GM12878 (cell line): Measurements from ENCODE around the gene COL23A1. TPM values are rescaled to one million over a fixed set of nuclear protein-coding genes. Genes with fewer than 3 reads are reported as not detected.

Source experiments
- CHD4 ChIP-seq: fragments of 200-600 bp; sonication (generic); IDR thresholded peaks from 2 replicates; pipeline ENCODE4 v1.6.1; 2016; ENCODE audit warnings: mild to moderate bottlenecking
- EED ChIP-seq: sonication (generic); IDR thresholded peaks from 2 replicates; pipeline ENCODE4 v1.6.1; 2016; ENCODE audit warnings: antibody characterized with exemption, low read depth
- IKZF1 ChIP-seq: fragments of 450-650 bp; conservative IDR thresholded peaks from 2 replicates; pipeline ENCODE4 v1.6.1; 2017; ENCODE audit warnings: antibody characterized with exemption, mild to moderate bottlenecking
- NFIC ChIP-seq: IDR thresholded peaks from 2 replicates; pipeline ENCODE4 v1.6.1; 2012; ENCODE audit warnings: low read depth, mild to moderate bottlenecking, inconsistent platforms, low read length, moderate library complexity
- PML ChIP-seq: IDR thresholded peaks from 2 replicates; pipeline ENCODE4 v1.6.1; 2012; ENCODE audit warnings: low read length, inconsistent platforms
- RB1 ChIP-seq: fragments of 450-650 bp; formaldehyde crosslinking; IDR thresholded peaks from 2 replicates; pipeline ENCODE4 v1.6.1; 2017; ENCODE audit warnings: mild to moderate bottlenecking, borderline replicate concordance
- STAT3 ChIP-seq: IDR thresholded peaks from 2 replicates; pipeline ENCODE4 v1.6.1; 2011; ENCODE audit warnings: low read depth, low read length, improper control_type of control experiment
- TCF3 ChIP-seq: IDR thresholded peaks from 2 replicates; pipeline ENCODE4 v1.6.1; 2012; ENCODE audit warnings: low read depth, mild to moderate bottlenecking, low read length, borderline replicate concordance; ENCODE audit not compliant: insufficient read depth
- TCF7 ChIP-seq: IDR thresholded peaks from 2 replicates; pipeline ENCODE4 v1.6.1; 2014; ENCODE audit warnings: antibody characterized with exemption, borderline replicate concordance
- polyA plus RNA-seq, 11 experiments: library from polyadenylated mRNA; depleted of rRNA in 4 of 11; unstranded in 6 of 11; stranded (reverse) in 5 of 11; fragments of >200 nt; fragmentation: Nextera tagmentation in 4 of 11; fragmentation: Illumina TruSeq in 1 of 11; extraction: Ambion mirVana in 4 of 11; extraction: Trizol in 1 of 11; gene quantifications; 1 replicate in 1 of 11; 2 replicates in 10 of 11; pipeline versions ENCODE4 v1.2.1 to v1.2.3, GENCODE V29; 2011 to 2016; ENCODE audit warnings: inconsistent platforms in 2 of 11, missing spikeins in 2 of 11, low read depth in 1 of 11
- total RNA-seq, 4 experiments: library from RNA; depleted of rRNA in 3 of 4; stranded (reverse); fragments of >200 nt in 3 of 4; fragmentation: Illumina TruSeq in 1 of 4; extraction: Trizol in 1 of 4; gene quantifications; 2 replicates each; pipeline versions ENCODE4 v1.2.1 to v1.2.3, GENCODE V29; 2013 to 2021
- TF ChIP-seq, protein P1 (sequence below): fragments of 450-650 bp; IDR thresholded peaks from 2 replicates; pipeline ENCODE4 v1.6.1; 2018; ENCODE audit warnings: mild to moderate bottlenecking, low read depth, moderate library complexity; ENCODE audit not compliant: partially characterized antibody
- TF ChIP-seq, protein P2 (sequence below), 3 experiments: IDR thresholded peaks in 2 of 3; conservative IDR thresholded peaks in 1 of 3; 2 replicates each; pipeline ENCODE4 v1.5.1; 2011; ENCODE audit warnings: low read depth in 3 of 3, low read length in 3 of 3, mild to moderate bottlenecking in 3 of 3, control low read depth in 2 of 3, moderate library complexity in 2 of 3, inconsistent platforms in 1 of 3, mixed read lengths in 1 of 3; ENCODE audit not compliant: control insufficient read depth in 2 of 3, insufficient read depth in 1 of 3; ENCODE audit errors: extremely low read depth in 1 of 3
- TF ChIP-seq, protein P3 (sequence below): fragments of 450-650 bp; IDR thresholded peaks from 2 replicates; pipeline ENCODE4 v1.6.1; 2016; ENCODE audit warnings: mild to moderate bottlenecking
- TF ChIP-seq, protein P4 (sequence below): IDR thresholded peaks from 2 replicates; pipeline ENCODE4 v1.6.1; 2011; ENCODE audit warnings: borderline replicate concordance, low read depth, mild to moderate bottlenecking, moderate library complexity, low read length; ENCODE audit not compliant: insufficient read depth, poor library complexity, severe bottlenecking
- TF ChIP-seq, protein P5 (sequence below): fragments of 450-650 bp; formaldehyde crosslinking; IDR thresholded peaks from 2 replicates; pipeline ENCODE4 v1.4.0; 2020; ENCODE audit warnings: mild to moderate bottlenecking, moderate library complexity

The COL23A1 gene
- total and polyA plus RNA-seq, 10 of the 15 experiments (the other 5 are each of a cell fraction or from before 2014, with no cell fraction given) = 0.03 to 0.83 (median 0.09) TPM; not detected in 5

DNA sequence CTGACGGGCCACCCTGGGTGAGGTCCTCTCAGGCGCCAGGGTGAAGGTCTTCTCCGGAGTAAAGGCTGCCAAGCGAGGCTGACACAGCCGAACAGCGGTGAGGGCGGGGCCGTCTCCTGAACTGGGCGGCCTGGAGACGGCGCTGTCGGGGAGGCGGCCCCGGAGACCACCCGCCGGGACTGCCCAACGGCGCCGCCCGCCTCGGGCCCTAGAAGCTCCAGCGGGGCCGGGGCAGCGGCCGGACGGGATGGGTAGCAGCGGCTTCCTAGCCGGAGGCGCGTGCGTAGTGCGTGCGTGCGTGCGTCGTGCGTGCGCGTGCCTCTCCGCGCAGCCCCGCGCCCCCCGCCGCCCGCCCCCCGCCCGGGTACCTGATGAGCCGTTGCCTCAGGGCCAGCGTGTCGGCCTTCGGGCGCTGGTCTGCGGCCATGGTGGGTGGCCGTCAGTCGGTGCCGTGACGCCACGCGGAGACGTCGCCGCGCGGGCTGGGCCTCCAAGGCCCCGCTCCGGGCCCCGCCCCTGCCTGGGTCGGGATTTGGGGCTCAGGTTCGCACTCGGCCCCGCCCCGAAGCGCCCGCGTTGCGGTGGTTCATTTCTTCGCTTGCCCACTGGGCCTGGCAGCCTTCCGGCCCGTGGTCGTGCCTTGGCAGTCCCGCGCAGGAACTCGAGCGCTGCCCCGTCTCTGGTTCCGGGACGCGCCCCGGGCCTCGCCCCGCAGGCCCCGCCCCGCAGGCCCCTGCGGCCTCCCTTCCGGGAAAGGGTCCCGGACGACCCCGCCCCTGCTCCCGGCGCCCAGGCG, 357.9 kb downstream of the COL23A1 start, which contains the start of gene PHYKPL (continued):
- no peak for TF ChIP-seq RB1
- TF ChIP-seq EED = no peak
- TF ChIP-seq, protein P1, sequence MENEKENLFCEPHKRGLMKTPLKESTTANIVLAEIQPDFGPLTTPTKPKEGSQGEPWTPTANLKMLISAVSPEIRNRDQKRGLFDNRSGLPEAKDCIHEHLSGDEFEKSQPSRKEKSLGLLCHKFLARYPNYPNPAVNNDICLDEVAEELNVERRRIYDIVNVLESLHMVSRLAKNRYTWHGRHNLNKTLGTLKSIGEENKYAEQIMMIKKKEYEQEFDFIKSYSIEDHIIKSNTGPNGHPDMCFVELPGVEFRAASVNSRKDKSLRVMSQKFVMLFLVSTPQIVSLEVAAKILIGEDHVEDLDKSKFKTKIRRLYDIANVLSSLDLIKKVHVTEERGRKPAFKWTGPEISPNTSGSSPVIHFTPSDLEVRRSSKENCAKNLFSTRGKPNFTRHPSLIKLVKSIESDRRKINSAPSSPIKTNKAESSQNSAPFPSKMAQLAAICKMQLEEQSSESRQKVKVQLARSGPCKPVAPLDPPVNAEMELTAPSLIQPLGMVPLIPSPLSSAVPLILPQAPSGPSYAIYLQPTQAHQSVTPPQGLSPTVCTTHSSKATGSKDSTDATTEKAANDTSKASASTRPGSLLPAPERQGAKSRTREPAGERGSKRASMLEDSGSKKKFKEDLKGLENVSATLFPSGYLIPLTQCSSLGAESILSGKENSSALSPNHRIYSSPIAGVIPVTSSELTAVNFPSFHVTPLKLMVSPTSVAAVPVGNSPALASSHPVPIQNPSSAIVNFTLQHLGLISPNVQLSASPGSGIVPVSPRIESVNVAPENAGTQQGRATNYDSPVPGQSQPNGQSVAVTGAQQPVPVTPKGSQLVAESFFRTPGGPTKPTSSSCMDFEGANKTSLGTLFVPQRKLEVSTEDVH = no peak
- no peak for TF ChIP-seq TCF7
- peak; percentile 54; the same call in 1 of the 2 replicates for TF ChIP-seq IKZF1
- TF ChIP-seq NFIC = no peak
- TF ChIP-seq STAT3 = no peak
- TF ChIP-seq, protein P2, sequence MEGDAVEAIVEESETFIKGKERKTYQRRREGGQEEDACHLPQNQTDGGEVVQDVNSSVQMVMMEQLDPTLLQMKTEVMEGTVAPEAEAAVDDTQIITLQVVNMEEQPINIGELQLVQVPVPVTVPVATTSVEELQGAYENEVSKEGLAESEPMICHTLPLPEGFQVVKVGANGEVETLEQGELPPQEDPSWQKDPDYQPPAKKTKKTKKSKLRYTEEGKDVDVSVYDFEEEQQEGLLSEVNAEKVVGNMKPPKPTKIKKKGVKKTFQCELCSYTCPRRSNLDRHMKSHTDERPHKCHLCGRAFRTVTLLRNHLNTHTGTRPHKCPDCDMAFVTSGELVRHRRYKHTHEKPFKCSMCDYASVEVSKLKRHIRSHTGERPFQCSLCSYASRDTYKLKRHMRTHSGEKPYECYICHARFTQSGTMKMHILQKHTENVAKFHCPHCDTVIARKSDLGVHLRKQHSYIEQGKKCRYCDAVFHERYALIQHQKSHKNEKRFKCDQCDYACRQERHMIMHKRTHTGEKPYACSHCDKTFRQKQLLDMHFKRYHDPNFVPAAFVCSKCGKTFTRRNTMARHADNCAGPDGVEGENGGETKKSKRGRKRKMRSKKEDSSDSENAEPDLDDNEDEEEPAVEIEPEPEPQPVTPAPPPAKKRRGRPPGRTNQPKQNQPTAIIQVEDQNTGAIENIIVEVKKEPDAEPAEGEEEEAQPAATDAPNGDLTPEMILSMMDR (IDR thresholded peaks at IDR 0.05 in 2 of 3, conservative IDR thresholded peaks at IDR 0.05 in 1 of 3; ENCODE audit: control insufficient read depth in 2 of 3, extremely low read depth in 1 of 3, insufficient read depth in 1 of 3, low read depth in 3 of 3, low read length in 3 of 3) = 0 out of 6 replicates have a peak, but pooled peaks of 1 of the 3 experiments have one; percentile 17
- no peak for TF ChIP-seq TCF3
- TF ChIP-seq CHD4 = no peak
- TF ChIP-seq, protein P3, sequence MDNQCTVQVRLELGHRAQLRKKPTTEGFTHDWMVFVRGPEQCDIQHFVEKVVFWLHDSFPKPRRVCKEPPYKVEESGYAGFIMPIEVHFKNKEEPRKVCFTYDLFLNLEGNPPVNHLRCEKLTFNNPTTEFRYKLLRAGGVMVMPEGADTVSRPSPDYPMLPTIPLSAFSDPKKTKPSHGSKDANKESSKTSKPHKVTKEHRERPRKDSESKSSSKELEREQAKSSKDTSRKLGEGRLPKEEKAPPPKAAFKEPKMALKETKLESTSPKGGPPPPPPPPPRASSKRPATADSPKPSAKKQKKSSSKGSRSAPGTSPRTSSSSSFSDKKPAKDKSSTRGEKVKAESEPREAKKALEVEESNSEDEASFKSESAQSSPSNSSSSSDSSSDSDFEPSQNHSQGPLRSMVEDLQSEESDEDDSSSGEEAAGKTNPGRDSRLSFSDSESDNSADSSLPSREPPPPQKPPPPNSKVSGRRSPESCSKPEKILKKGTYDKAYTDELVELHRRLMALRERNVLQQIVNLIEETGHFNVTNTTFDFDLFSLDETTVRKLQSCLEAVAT = no peak
- no peak for TF ChIP-seq PML
- TF ChIP-seq, protein P4, sequence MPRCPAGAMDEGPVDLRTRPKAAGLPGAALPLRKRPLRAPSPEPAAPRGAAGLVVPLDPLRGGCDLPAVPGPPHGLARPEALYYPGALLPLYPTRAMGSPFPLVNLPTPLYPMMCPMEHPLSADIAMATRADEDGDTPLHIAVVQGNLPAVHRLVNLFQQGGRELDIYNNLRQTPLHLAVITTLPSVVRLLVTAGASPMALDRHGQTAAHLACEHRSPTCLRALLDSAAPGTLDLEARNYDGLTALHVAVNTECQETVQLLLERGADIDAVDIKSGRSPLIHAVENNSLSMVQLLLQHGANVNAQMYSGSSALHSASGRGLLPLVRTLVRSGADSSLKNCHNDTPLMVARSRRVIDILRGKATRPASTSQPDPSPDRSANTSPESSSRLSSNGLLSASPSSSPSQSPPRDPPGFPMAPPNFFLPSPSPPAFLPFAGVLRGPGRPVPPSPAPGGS = no peak
- TF ChIP-seq, protein P5, sequence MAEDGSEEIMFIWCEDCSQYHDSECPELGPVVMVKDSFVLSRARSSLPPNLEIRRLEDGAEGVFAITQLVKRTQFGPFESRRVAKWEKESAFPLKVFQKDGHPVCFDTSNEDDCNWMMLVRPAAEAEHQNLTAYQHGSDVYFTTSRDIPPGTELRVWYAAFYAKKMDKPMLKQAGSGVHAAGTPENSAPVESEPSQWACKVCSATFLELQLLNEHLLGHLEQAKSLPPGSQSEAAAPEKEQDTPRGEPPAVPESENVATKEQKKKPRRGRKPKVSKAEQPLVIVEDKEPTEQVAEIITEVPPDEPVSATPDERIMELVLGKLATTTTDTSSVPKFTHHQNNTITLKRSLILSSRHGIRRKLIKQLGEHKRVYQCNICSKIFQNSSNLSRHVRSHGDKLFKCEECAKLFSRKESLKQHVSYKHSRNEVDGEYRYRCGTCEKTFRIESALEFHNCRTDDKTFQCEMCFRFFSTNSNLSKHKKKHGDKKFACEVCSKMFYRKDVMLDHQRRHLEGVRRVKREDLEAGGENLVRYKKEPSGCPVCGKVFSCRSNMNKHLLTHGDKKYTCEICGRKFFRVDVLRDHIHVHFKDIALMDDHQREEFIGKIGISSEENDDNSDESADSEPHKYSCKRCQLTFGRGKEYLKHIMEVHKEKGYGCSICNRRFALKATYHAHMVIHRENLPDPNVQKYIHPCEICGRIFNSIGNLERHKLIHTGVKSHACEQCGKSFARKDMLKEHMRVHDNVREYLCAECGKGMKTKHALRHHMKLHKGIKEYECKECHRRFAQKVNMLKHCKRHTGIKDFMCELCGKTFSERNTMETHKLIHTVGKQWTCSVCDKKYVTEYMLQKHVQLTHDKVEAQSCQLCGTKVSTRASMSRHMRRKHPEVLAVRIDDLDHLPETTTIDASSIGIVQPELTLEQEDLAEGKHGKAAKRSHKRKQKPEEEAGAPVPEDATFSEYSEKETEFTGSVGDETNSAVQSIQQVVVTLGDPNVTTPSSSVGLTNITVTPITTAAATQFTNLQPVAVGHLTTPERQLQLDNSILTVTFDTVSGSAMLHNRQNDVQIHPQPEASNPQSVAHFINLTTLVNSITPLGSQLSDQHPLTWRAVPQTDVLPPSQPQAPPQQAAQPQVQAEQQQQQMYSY (CRISPR knock-in tag) = no peak
